GM12872 (cell line): ENCODE data around the gene PROSER2.

ENCODE experiments used
- CTCF ChIP-seq: IDR thresholded peaks from 3 replicates; pipeline ENCODE4 v1.5.1; 2011; ENCODE audit warnings: low read depth, mild to moderate bottlenecking, low read length, moderate library complexity; ENCODE audit not compliant: insufficient read depth

PROSER2 gene

GRCh38 chr10:11806706-11807105, 16.4 kb upstream of the PROSER2 start:
- TF ChIP-seq CTCF = no peak

- no peak for TF ChIP-seq CTCF
Observed at GRCh38 chr10:11808808-11809207, 14.3 kb upstream of the PROSER2 start.

- TF ChIP-seq CTCF = no peak
Observed at GRCh38 chr10:11810313-11810766, 12.8 kb upstream of the PROSER2 start.

GRCh38 chr10:11810973-11811372, 12.2 kb upstream of the PROSER2 start:
- TF ChIP-seq CTCF = no peak

GRCh38 chr10:11813177-11813576, 10.0 kb upstream of the PROSER2 start:
- no peak for TF ChIP-seq CTCF

GRCh38 chr10:11813855-11814567, 9.1 kb upstream of the PROSER2 start:
- TF ChIP-seq CTCF = no peak

GRCh38 chr10:11819027-11819426, 4.1 kb upstream of the PROSER2 start:
- no peak for TF ChIP-seq CTCF
